SK-N-SH (cell line): ENCODE data around the gene ZNF467.

Experiments
- CTCF ChIP-seq: fragments of 200-600 bp; sonication (generic); IDR thresholded peaks from 2 replicates; pipeline ENCODE4 v1.6.1; 2017; ENCODE audit warnings: antibody characterized with exemption, mild to moderate bottlenecking, moderate library complexity
- EP300 ChIP-seq, 2 experiments: IDR thresholded peaks; 2 replicates each; pipeline versions ENCODE4 v1.4.0 to v1.6.1; 2012; ENCODE audit warnings: borderline replicate concordance in 1 of 2, low read depth in 1 of 2, low read length in 1 of 2
- EZH2phosphoT487 ChIP-seq: fragments of 200-600 bp; sonication (generic); IDR thresholded peaks from 2 replicates; pipeline ENCODE4 v1.6.1; 2017; ENCODE audit warnings: low read depth, mixed run types, mild to moderate bottlenecking, antibody characterized with exemption, moderate library complexity, borderline replicate concordance
- FOXM1 ChIP-seq: IDR thresholded peaks from 2 replicates; pipeline ENCODE4 v1.4.0; 2012; ENCODE audit warnings: low read depth, mild to moderate bottlenecking
- MXI1 ChIP-seq: IDR thresholded peaks from 2 replicates; pipeline ENCODE4 v1.6.1; 2012; ENCODE audit warnings: mild to moderate bottlenecking, low read depth, low read length, improper control_type of control experiment
- NFIC ChIP-seq: IDR thresholded peaks from 2 replicates; pipeline ENCODE4 v1.4.0; 2012; ENCODE audit warnings: borderline replicate concordance
- RAD21 ChIP-seq: IDR thresholded peaks from 2 replicates; pipeline ENCODE4 v1.6.1; 2012; ENCODE audit warnings: mild to moderate bottlenecking, low read length
- REST ChIP-seq: IDR thresholded peaks from 2 replicates; pipeline ENCODE4 v1.6.1; 2012; ENCODE audit warnings: mild to moderate bottlenecking, low read depth, low read length, moderate library complexity
- SIN3A ChIP-seq: IDR thresholded peaks from 2 replicates; pipeline ENCODE4 v1.6.1; 2012; ENCODE audit warnings: low read depth, mild to moderate bottlenecking, low read length, moderate library complexity, borderline replicate concordance
- USF2 ChIP-seq: fragments of 150-350 bp; IDR thresholded peaks from 2 replicates; pipeline ENCODE4 v1.6.1; 2017; ENCODE audit warnings: antibody characterized with exemption, low read length, low read depth, borderline replicate concordance

- TF ChIP-seq CTCF, result no peak
- no peak for TF ChIP-seq MXI1
- no peak for TF ChIP-seq EZH2phosphoT487
- TF ChIP-seq EP300 (IDR thresholded peaks at IDR 0.05; ENCODE audit: borderline replicate concordance in 1 of 2, low read depth in 1 of 2, low read length in 1 of 2), result no peak
- TF ChIP-seq USF2, result no peak
- TF ChIP-seq RAD21, result no peak
- no peak for TF ChIP-seq SIN3A
- TF ChIP-seq REST, result no peak
- no peak for TF ChIP-seq FOXM1
- TF ChIP-seq NFIC, result no peak
These were observed 41.7 kb upstream of the ZNF467 start for GRCh38 chr7:149815121-149815520.
